CD14-positive monocyte (primary cell): ENCODE results near the gene DIAPH2. TPM values are rescaled to one million over a fixed set of nuclear protein-coding genes. Genes with fewer than 3 reads are reported as not detected.

Experiments
- DNase-seq, 3 donors: peaks; one replicate each; pipeline ENCODE4 v3.0.0-alpha.2; 2011 to 2022
- H2AFZ ChIP-seq: 2 replicates; pipeline ENCODE4 v1.6.0; 2012; ENCODE audit warnings: mild to moderate bottlenecking, low read depth, low read length, inconsistent platforms; ENCODE audit not compliant: insufficient read depth, poor library complexity, severe bottlenecking
- H3K27ac ChIP-seq, 2 donors: 1 replicate in 1 of 2; 2 replicates in 1 of 2; pipeline ENCODE4 v1.5.1; 2012 to 2013; ENCODE audit warnings: low read length in 2 of 2, control low read depth in 1 of 2, inconsistent platforms in 1 of 2, low read depth in 1 of 2, mild to moderate bottlenecking in 1 of 2
- H3K27me3 ChIP-seq, 2 donors: one replicate each; pipeline versions ENCODE4 v1.6.0 to v1.6.1; 2011 to 2013; ENCODE audit warnings: low read length in 2 of 2; ENCODE audit not compliant: control insufficient read depth in 2 of 2, insufficient read depth in 2 of 2
- H3K36me3 ChIP-seq, 2 donors: replicated peaks in 1 of 2; 1 replicate in 1 of 2; 2 replicates in 1 of 2; pipeline versions ENCODE4 v1.5.1 to v1.6.1; 2012 to 2013; ENCODE audit warnings: low read length in 2 of 2, control low read depth in 1 of 2, inconsistent platforms in 1 of 2, mild to moderate bottlenecking in 1 of 2; ENCODE audit not compliant: insufficient read depth in 2 of 2, control insufficient read depth in 1 of 2
- H3K4me1 ChIP-seq, 2 donors: 1 replicate in 1 of 2; 2 replicates in 1 of 2; pipeline versions ENCODE4 v1.5.1 to v1.6.1; 2012 to 2013; ENCODE audit warnings: low read length in 2 of 2, control low read depth in 1 of 2, inconsistent platforms in 1 of 2, mild to moderate bottlenecking in 1 of 2, moderate library complexity in 1 of 2; ENCODE audit not compliant: insufficient read depth in 2 of 2, control insufficient read depth in 1 of 2
- H3K4me2 ChIP-seq: replicated peaks from 2 replicates; pipeline ENCODE3; 2012; ENCODE audit warnings: low read length, moderate library complexity, mild to moderate bottlenecking; ENCODE audit not compliant: poor library complexity, severe bottlenecking; ENCODE audit errors: extremely low read depth
- H3K4me3 ChIP-seq, 3 experiments: fragments of 200-600 bp in 1 of 3; sonication (generic) in 1 of 3; replicated peaks in 1 of 3; 1 replicate in 2 of 3; 2 replicates in 1 of 3; pipeline ENCODE4 v1.5.1; 2011 to 2013; ENCODE audit warnings: low read length in 3 of 3, mild to moderate bottlenecking in 3 of 3, control low read depth in 2 of 3, low read depth in 2 of 3, inconsistent platforms in 1 of 3, moderate library complexity in 1 of 3
- H3K79me2 ChIP-seq: 2 replicates; pipeline ENCODE4 v1.6.0; 2012; ENCODE audit warnings: mild to moderate bottlenecking, control low read depth, inconsistent platforms, low read length, moderate library complexity; ENCODE audit not compliant: insufficient read depth
- H3K9ac ChIP-seq: 2 replicates; pipeline ENCODE4 v1.6.0; 2017; ENCODE audit warnings: low read length, mild to moderate bottlenecking; ENCODE audit not compliant: insufficient read depth, poor library complexity, severe bottlenecking
- H3K9me3 ChIP-seq, 2 donors: replicated peaks in 1 of 2; 1 replicate in 1 of 2; 2 replicates in 1 of 2; pipeline versions ENCODE4 v1.5.1 to v1.6.1; 2012 to 2013; ENCODE audit warnings: low read length in 2 of 2, control low read depth in 1 of 2; ENCODE audit not compliant: control insufficient read depth in 1 of 2, insufficient read depth in 1 of 2
- H4K20me1 ChIP-seq: 2 replicates; pipeline ENCODE4 v1.6.0; 2012; ENCODE audit warnings: mild to moderate bottlenecking, low read length, control low read depth, moderate library complexity; ENCODE audit not compliant: insufficient read depth
- H3K27ac Mint-ChIP-seq, 7 donors: one replicate each; pipeline ENCODE4 v1.8.0; 2020; ENCODE audit warnings: mild to moderate bottlenecking in 7 of 7, mixed read lengths in 7 of 7, moderate library complexity in 6 of 7, inconsistent platforms in 2 of 7
- H3K27me3 Mint-ChIP-seq, 3 donors: one replicate each; pipeline ENCODE4 v1.8.0; 2021 to 2022; ENCODE audit warnings: low read depth in 3 of 3, mild to moderate bottlenecking in 3 of 3, mixed read lengths in 3 of 3, moderate library complexity in 3 of 3, inconsistent platforms in 1 of 3
- H3K36me3 Mint-ChIP-seq, 2 donors: one replicate each; pipeline ENCODE4 v1.8.0; 2020; ENCODE audit warnings: mixed read lengths in 2 of 2, inconsistent platforms in 1 of 2, mild to moderate bottlenecking in 1 of 2
- H3K4me1 Mint-ChIP-seq: one replicate; pipeline ENCODE4 v1.8.0; 2020; ENCODE audit warnings: mild to moderate bottlenecking, mixed read lengths
- H3K4me3 Mint-ChIP-seq, 2 donors: one replicate each; pipeline ENCODE4 v1.8.0; 2020; ENCODE audit warnings: mild to moderate bottlenecking in 2 of 2, mixed read lengths in 2 of 2, moderate library complexity in 1 of 2
- H3K9me3 Mint-ChIP-seq, 7 donors: one replicate each; pipeline ENCODE4 v1.8.0; 2020 to 2022; ENCODE audit warnings: mixed read lengths in 7 of 7, mild to moderate bottlenecking in 6 of 7, moderate library complexity in 6 of 7, inconsistent platforms in 2 of 7
- CTCF ChIP-seq: fragments of 200-600 bp; IDR thresholded peaks from one replicate; pipeline ENCODE4 v1.8.0; 2022; ENCODE audit warnings: antibody characterized with exemption, mild to moderate bottlenecking
- WGBS: methylation state at CpG from one replicate; pipeline ENCODE4 v1.1.5; 2013; ENCODE audit warnings: missing lambda C conversion rate; ENCODE audit not compliant: insufficient coverage; 5-methylcytosine and 5-hydroxymethylcytosine counted together
- intact Hi-C, 2 donors: fragments of 100-400 bp; cut with micrococcal nuclease; formaldehyde crosslinking; loops; one replicate each; pipeline versions ENCODE4 v1.15.0 to v1.15.1; 2023
- polyA plus RNA-seq, 3 donors: library from polyadenylated mRNA; depleted of rRNA in 1 of 3; unstranded in 2 of 3; stranded (reverse) in 1 of 3; fragments of 300-500 nt in 2 of 3; fragments of >200 nt in 1 of 3; fragmentation: Illumina TruSeq in 2 of 3; gene quantifications; 1 replicate in 2 of 3; 2 replicates in 1 of 3; pipeline ENCODE4 v1.2.3, GENCODE V29; 2012 to 2021

The DIAPH2 gene
- polyA plus RNA-seq, 3 donors = 9.5 to 20.5 (median 11.4) TPM

GRCh38 chrX:96743367-96744073 lies 58.9 kb downstream of the DIAPH2 start:
- Mint-ChIP-seq H3K9me3 (no peaks in the 10 kb centered on the region), H3K36me3 (peaks cover 5 to 13% of the 10 kb centered on the region in 2 donors), H3K4me3 (no peak overlapping the region), H3K27ac (peak overlapping the region in 1 of 7 donors; percentile 75), H3K27me3 (no peaks in the 10 kb centered on the region), H3K4me1 (no peaks in the 10 kb centered on the region)
- no peak overlapping the region for H3K4me2 ChIP-seq
- no CpG with 5 or more reads among the region's 1 CpG for WGBS
- H3K9me3 ChIP-seq = no peaks in the 10 kb centered on the region
- no peak overlapping the region for H2AFZ ChIP-seq
- no peak for TF ChIP-seq CTCF
- no peaks in the 10 kb centered on the region for H3K4me1 ChIP-seq
- peaks cover 8 to 32% of the 10 kb centered on the region in 2 donors for H3K36me3 ChIP-seq
- H3K79me2 ChIP-seq = peaks cover 4% of the 10 kb centered on the region
- intact Hi-C loops = no loop called here
- H4K20me1 ChIP-seq = no peaks in the 10 kb centered on the region
- no peak for DNase-seq
- H3K27ac ChIP-seq = no peak overlapping the region
- no peak overlapping the region for H3K4me3 ChIP-seq
- no peak overlapping the region for H3K9ac ChIP-seq
- H3K27me3 ChIP-seq = no peaks in the 10 kb centered on the region

- Mint-ChIP-seq H3K9me3 (no peaks in the 10 kb centered on the region), H3K4me1 (no peaks in the 10 kb centered on the region), H3K27ac (peak overlapping the region in 1 of 7 donors; percentile 33), H3K27me3 (peaks cover 0 to 3% (median 0%) of the 10 kb centered on the region in 3 donors), H3K4me3 (no peak overlapping the region), H3K36me3 (peaks cover 10 to 12% of the 10 kb centered on the region in 2 donors)
- H2AFZ ChIP-seq = no peak overlapping the region
- no peaks in the 10 kb centered on the region for H3K4me1 ChIP-seq
- no peak overlapping the region for H3K4me2 ChIP-seq
- TF ChIP-seq CTCF = no peak
- no peak for DNase-seq
- no peaks in the 10 kb centered on the region for H3K27me3 ChIP-seq
- intact Hi-C loops = no loop called here
- WGBS = no CpG with 5 or more reads among the region's 5 CpGs
- no peak overlapping the region for H3K27ac ChIP-seq
- peaks cover 5% of the 10 kb centered on the region for H3K79me2 ChIP-seq
- H3K36me3 ChIP-seq = peaks cover 3 to 5% of the 10 kb centered on the region in 2 donors
- H3K4me3 ChIP-seq = no peak overlapping the region
- no peaks in the 10 kb centered on the region for H3K9me3 ChIP-seq
- H3K9ac ChIP-seq = no peak overlapping the region
- no peaks in the 10 kb centered on the region for H4K20me1 ChIP-seq
Observed at GRCh38 chrX:96752781-96753180, 68.1 kb downstream of the DIAPH2 start.
